ENCODE results near the gene MRPL2.
A peak's percentile ranks its signal among the peaks of the same experiment; 100 is the strongest.

The MRPL2 gene

GRCh38 chr6:43021270-43022047 lies 37.8 kb downstream of the MRPL2 start, which contains the start of gene RRP36 (continued):
- TF ChIP-seq KLF17 (tag by site-specific recombination; IDR thresholded peaks at IDR 0.05) (0 out of 2 replicates have a peak, but pooled peaks have one; percentile 17), ZNF701 (tag by site-specific recombination; IDR thresholded peaks at IDR 0.05) (no peak), ZSCAN5A (tag by site-specific recombination; IDR thresholded peaks at IDR 0.05) (no peak), PBX3 (CRISPR knock-in tag; IDR thresholded peaks at IDR 0.05) (no peak), EGR2 (tag by site-specific recombination; IDR thresholded peaks at IDR 0.05; ENCODE audit: low read depth) (no peak), ZNF585B (tag by site-specific recombination; IDR thresholded peaks at IDR 0.05) (no peak), PRDM10 (tag by site-specific recombination; IDR thresholded peaks at IDR 0.05) (peak; percentile 50), REPIN1 (tag by site-specific recombination; IDR thresholded peaks at IDR 0.05; ENCODE audit: low read depth) (no peak), ZNF521 (tag by site-specific recombination; IDR thresholded peaks at IDR 0.05) (no peak), YY1 (tag by site-specific recombination; IDR thresholded peaks at IDR 0.05) (peak; percentile 61; the same call in 1 of the 2 replicates), ZNF175 (tag by site-specific recombination; IDR thresholded peaks at IDR 0.05) (no peak), ZNF138 (tag by site-specific recombination; IDR thresholded peaks at IDR 0.05; ENCODE audit: borderline replicate concordance) (no peak), MEIS1 (CRISPR knock-in tag; IDR thresholded peaks at IDR 0.05; ENCODE audit: borderline replicate concordance) (no peak), WT1 (tag by site-specific recombination; IDR thresholded peaks at IDR 0.05) (no peak), ZNF202 (tag by site-specific recombination; IDR thresholded peaks at IDR 0.05; ENCODE audit: borderline replicate concordance) (no peak), SP2 (tag by site-specific recombination; IDR thresholded peaks at IDR 0.05) (peak; percentile 72), KLF10 (tag by site-specific recombination; IDR thresholded peaks at IDR 0.05) (peak; percentile 46; the same call in 1 of the 2 replicates), ZNF571 (tag by site-specific recombination; IDR thresholded peaks at IDR 0.05) (no peak), ZNF239 (tag by site-specific recombination; IDR thresholded peaks at IDR 0.05) (no peak), ZBTB7A (tag by site-specific recombination; IDR thresholded peaks at IDR 0.05; ENCODE audit: low read depth) (no peak), ZNF10 (tag by site-specific recombination; IDR thresholded peaks at IDR 0.05) (no peak), ZNF302 (tag by site-specific recombination; IDR thresholded peaks at IDR 0.05; ENCODE audit: low read depth) (no peak), FEZF1 (tag by site-specific recombination; IDR thresholded peaks at IDR 0.05) (peak; percentile 46; the same call in 1 of the 2 replicates), ZNF341 (tag by site-specific recombination; IDR thresholded peaks at IDR 0.05; ENCODE audit: low read depth) (0 out of 2 replicates have a peak, but pooled peaks have one; percentile 14), YY2 (tag by site-specific recombination; IDR thresholded peaks at IDR 0.05) (peak; percentile 42; the same call in 1 of the 2 replicates), ZNF544 (tag by site-specific recombination; IDR thresholded peaks at IDR 0.05) (no peak), GFI1B (tag by site-specific recombination; IDR thresholded peaks at IDR 0.05) (no peak), HOXC10 (CRISPR knock-in tag; IDR thresholded peaks at IDR 0.05) (no peak), ZSCAN30 (tag by site-specific recombination; IDR thresholded peaks at IDR 0.05) (0 out of 2 replicates have a peak, but pooled peaks have one; percentile 3), ZNF843 (tag by site-specific recombination; IDR thresholded peaks at IDR 0.05) (no peak; the same call in 1 of the 2 replicates), ZNF157 (tag by site-specific recombination; IDR thresholded peaks at IDR 0.05) (no peak), ZNF311 (tag by site-specific recombination; IDR thresholded peaks at IDR 0.05; ENCODE audit: borderline replicate concordance) (no peak), SCRT1 (tag by site-specific recombination; IDR thresholded peaks at IDR 0.05; ENCODE audit: borderline replicate concordance) (no peak), ZNF223 (tag by site-specific recombination; IDR thresholded peaks at IDR 0.05) (no peak), ZNF354C (tag by site-specific recombination; IDR thresholded peaks at IDR 0.05; ENCODE audit: borderline replicate concordance, low read depth) (no peak)

Measured in HEK293 (cell line).